Fibroblast of skin of abdomen (primary cell): ENCODE measurements around the gene KMT2A.

Experiments used
- DNase-seq: peaks from one replicate; pipeline ENCODE4 v3.0.0-alpha.2; 2013

KMT2A gene

GRCh38 chr11:118488480-118489109 is 52.3 kb downstream of the KMT2A start:
- DNase-seq: peak; percentile 69

- DNase-seq: no peak
These were observed 54.7 kb downstream of the KMT2A start for GRCh38 chr11:118491041-118491440.

GRCh38 chr11:118497831-118498230 is 61.5 kb downstream of the KMT2A start:
- DNase-seq: peak; percentile 54

- DNase-seq: no peak
These were observed 66.9 kb downstream of the KMT2A start for GRCh38 chr11:118503216-118503615.

- no peak for DNase-seq
These were observed 75.3 kb downstream of the KMT2A start for GRCh38 chr11:118511601-118512000.

- no peak for DNase-seq
These were observed 77.8 kb downstream of the KMT2A start for GRCh38 chr11:118514103-118514502.

GRCh38 chr11:118519549-118519948 is 83.3 kb downstream of the KMT2A start:
- no peak for DNase-seq

GRCh38 chr11:118521892-118522311 is 85.6 kb downstream of the KMT2A start:
- DNase-seq: no peak

- DNase-seq: peak; percentile 23
These were observed 86.3 kb downstream of the KMT2A start for GRCh38 chr11:118522571-118523072.

- DNase-seq: no peak
These were observed 88.1 kb downstream of the KMT2A start for GRCh38 chr11:118524356-118524755.

- no peak for DNase-seq
These were observed 88.6 kb downstream of the KMT2A start for GRCh38 chr11:118524757-118525470.

- no peak for DNase-seq
These were observed 90.4 kb downstream of the KMT2A start for GRCh38 chr11:118526688-118527087.

- no peak for DNase-seq
These were observed 90.8 kb downstream of the KMT2A start, which contains the start of gene TTC36 for GRCh38 chr11:118527109-118527508. TSS of gene TTC36 (plus strand) at chr11:118527474. CDS start at chr11:118527495, 21 bp downstream.

- DNase-seq: no peak
These were observed 92.2 kb downstream of the KMT2A start for GRCh38 chr11:118528511-118528910.

GRCh38 chr11:118529584-118530175 is 93.4 kb downstream of the KMT2A start:
- no peak for DNase-seq

- no peak for DNase-seq
These were observed 93.9 kb downstream of the KMT2A start for GRCh38 chr11:118530180-118530682.

- DNase-seq: peak; percentile 38
These were observed 94.6 kb downstream of the KMT2A start, which contains the start of gene TMEM25 for GRCh38 chr11:118530683-118531596. TSS of gene TMEM25 (plus strand) at chr11:118531192. CDS start at chr11:118531802, 610 bp downstream.

- no peak for DNase-seq
These were observed 95.3 kb downstream of the KMT2A start for GRCh38 chr11:118531597-118532084.

- no peak for DNase-seq
These were observed 95.8 kb downstream of the KMT2A start for GRCh38 chr11:118532091-118532490.

- DNase-seq: no peak
These were observed 96.8 kb downstream of the KMT2A start for GRCh38 chr11:118532852-118533768.
